Activated T-cell treated with anti-CD3 and anti-CD28 coated beads, Interleukin-2, amount 50 U/mL, for 24 hours (primary cell): Measurements from ENCODE around the gene PRKCH.
"Not testable (repeated sequence)": the region's sequence is repeated elsewhere in the genome, so short reads cannot be mapped to it uniquely, and the experiment has no call there.

Experiments used
- DNase-seq: peaks from one replicate; pipeline ENCODE4 v3.0.0-alpha.2; 2020
- H3K27ac Mint-ChIP-seq: 2 replicates; pipeline ENCODE4 v1.8.0; 2020; ENCODE audit warnings: mild to moderate bottlenecking, mixed read lengths
- H3K27me3 Mint-ChIP-seq: 2 replicates; pipeline ENCODE4 v1.8.0; 2020; ENCODE audit warnings: mixed read lengths
- H3K36me3 Mint-ChIP-seq: 2 replicates; pipeline ENCODE4 v1.8.0; 2020; ENCODE audit warnings: low read depth, mixed read lengths
- H3K4me1 Mint-ChIP-seq: 2 replicates; pipeline ENCODE4 v1.8.0; 2020; ENCODE audit warnings: low read depth, mixed read lengths
- H3K4me3 Mint-ChIP-seq: 2 replicates; pipeline ENCODE4 v1.8.0; 2020; ENCODE audit warnings: mild to moderate bottlenecking, moderate library complexity, mixed read lengths
- H3K9me3 Mint-ChIP-seq: 2 replicates; pipeline ENCODE4 v1.8.0; 2020; ENCODE audit warnings: mixed read lengths

Gene PRKCH

DNA sequence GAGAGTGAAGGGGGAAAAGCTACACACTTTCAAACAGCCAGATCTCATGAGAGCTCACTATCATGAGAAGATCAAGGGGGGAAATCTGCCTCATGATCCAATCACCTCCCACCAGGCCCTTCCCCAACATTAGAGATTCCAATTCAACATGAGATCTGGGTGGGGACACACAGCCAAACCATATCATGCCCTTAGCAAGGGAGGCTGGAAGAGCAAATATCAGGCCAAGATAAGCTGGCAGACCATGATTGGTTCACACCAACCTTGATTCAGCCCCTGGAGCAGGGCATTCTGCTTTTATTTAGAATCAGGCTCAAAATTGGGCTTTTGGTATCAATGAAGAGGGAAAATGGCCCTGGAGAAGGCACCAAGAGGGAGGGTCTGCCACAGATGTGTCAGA, 137.4 kb downstream of the PRKCH start:
- Mint-ChIP-seq H3K27me3 (no peaks in the 10 kb centered on the region), H3K9me3 (no peaks in the 10 kb centered on the region), H3K36me3 (peaks cover 95% of the 10 kb centered on the region), H3K4me3 (no peak overlapping the region), H3K4me1 (peaks cover 81% of the 10 kb centered on the region), H3K27ac (peak overlapping the region; percentile 82)
- no peak for DNase-seq

DNA sequence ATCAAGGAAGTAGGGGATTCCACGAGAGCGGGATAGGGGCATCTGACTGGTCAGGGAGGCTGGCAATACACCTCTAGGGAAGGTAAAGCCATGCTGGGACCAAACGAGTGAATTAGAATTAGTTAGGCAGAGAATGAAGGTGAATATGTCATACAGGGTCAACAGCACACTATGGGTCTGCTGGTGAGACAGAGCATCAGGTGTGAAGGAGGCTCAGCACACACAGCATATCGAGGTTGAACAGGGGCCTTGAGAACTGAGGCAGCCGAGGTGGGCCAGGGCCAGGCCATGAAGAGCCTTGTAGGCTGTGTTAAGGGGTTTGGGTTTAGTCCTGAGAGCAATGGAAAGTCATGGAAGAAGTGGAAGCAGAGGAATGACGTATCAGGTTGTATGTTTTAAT, 137.8 kb downstream of the PRKCH start:
- Mint-ChIP-seq H3K27me3 (no peaks in the 10 kb centered on the region), H3K4me1 (peaks cover 81% of the 10 kb centered on the region), H3K27ac (peak overlapping the region; percentile 82), H3K36me3 (peaks cover 96% of the 10 kb centered on the region), H3K9me3 (no peaks in the 10 kb centered on the region), H3K4me3 (no peak overlapping the region)
- DNase-seq: no peak

DNA sequence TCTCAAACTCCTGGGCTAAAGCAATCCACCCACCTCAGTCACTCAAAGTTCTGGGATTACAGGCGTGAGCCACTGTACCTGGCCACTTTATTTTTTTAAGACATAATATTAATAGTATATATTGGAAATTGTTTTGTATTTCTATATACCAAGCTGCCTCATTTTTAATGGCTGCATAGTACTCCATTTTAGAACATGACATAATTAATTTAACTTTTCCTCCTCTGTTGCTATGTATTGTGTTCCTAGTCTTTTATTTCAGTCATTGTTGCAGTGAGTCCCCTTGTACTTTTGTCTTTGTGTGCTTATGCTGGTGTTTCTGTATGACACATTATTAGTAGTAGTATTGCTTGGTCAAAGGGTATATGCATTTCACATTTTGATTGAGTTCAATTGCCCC, 138.7 kb downstream of the PRKCH start:
- no peaks in the 10 kb centered on the region for H3K27me3 Mint-ChIP-seq
- peaks cover 97% of the 10 kb centered on the region for H3K36me3 Mint-ChIP-seq
- DNase-seq: no peak
- H3K4me3 Mint-ChIP-seq: no peak overlapping the region
- H3K4me1 Mint-ChIP-seq: peaks cover 77% of the 10 kb centered on the region
- H3K9me3 Mint-ChIP-seq: peaks cover 3% of the 10 kb centered on the region
- H3K27ac Mint-ChIP-seq: peak overlapping the region; percentile 95

DNA sequence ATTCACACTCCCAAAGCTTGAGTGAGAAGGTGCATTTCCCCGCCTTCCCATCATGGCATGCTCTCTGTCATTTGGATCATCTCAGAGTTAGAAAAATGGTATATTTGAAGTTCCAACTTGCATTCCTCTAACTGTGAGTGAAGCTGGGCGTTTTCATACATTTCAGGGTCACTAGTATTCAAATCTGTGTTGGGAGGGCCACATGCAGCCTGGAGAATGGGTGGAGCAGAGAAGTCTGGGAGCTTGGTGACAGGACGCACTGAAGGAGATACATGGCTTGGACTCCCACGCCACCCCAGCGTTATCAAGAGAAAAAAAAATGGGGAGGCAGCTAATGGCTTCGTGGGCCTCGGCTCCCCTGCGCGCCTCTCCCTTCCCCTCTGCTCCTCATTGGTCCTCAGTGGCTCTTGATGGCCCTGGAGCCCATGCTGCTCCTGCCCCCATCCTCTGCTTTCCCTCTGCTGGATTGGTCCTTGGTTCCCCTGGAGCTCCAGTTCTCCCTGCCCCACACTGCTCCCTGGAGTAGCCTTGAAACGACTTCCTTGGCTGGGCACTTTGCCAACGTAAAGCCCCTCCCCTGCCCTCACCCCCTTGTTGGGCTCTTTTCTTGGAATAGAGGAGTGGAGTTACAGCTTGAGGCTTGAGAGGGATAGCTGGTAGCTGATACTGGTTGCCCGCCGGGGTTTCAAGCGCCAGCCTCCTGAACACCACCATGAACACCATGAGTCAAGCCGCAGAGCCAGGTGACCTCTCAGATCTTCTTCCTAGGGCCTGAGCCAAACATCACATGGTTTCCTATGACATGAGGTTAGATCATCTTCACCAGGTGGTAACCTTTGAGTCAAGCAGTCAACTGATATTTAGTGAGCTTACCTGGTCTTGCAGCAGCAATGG, 139.6 kb downstream of the PRKCH start:
- Mint-ChIP-seq H3K27me3 (no peaks in the 10 kb centered on the region), H3K9me3 (peaks cover 3% of the 10 kb centered on the region), H3K4me1 (peaks cover 77% of the 10 kb centered on the region), H3K4me3 (peak overlapping the region; percentile 12), H3K36me3 (peaks cover 96% of the 10 kb centered on the region), H3K27ac (peak overlapping the region; percentile 95)
- no peak for DNase-seq

DNA sequence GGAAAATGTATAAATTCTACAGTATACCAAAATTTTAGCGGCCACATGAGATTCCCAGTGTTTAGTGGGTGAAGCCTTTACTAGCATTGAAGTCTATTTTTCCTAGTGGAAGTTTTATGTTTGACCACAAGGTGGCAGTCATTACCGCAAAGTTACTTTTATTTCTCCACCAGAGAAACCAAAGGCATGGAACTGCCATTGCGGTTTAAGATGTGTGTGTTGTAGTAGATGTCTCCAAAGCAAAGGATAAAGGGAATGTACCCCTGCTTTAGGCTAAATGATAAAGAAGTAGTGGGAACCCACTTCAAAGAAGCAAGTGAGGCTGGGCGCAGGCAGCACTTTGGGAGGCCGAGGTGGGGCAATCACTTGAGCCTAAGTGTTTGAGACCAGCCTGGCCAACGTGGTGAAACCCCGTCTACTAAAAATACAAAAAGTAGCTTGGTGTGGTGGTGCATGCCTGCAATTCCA, 140.5 kb downstream of the PRKCH start:
- H3K4me1 Mint-ChIP-seq: peaks cover 76% of the 10 kb centered on the region
- no peak for DNase-seq

DNA sequence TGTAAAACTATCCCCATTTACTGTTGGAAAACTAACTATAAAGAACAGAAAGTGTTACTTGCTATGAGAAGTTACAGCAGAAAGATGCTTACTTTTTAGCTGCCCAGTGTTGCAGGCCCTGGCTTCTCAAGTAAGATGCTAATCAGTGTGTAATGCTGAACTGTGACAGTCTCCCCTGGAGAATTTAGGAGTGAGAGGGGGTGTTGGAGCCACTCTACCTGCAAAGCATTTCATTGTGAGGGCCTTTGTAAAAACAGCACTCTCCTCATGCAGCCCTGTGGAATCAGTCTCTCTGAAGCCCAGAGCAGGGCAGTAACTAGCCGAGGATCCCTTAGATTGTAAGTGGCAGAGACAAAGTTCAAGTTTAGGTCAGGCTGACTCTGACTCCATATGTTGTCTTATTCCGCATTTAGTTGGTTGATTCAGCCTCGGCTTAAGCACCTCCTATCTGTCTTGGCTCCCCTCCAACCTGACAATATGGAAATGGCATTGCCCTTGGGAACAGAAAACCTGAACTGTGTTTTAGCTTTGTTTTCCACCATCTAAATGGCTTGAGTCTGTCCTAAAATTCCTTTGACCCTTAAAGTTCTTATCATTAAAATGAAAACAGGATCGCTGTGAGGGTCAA, 141.3 kb downstream of the PRKCH start:
- Mint-ChIP-seq H3K27ac (peak overlapping the region; percentile 95), H3K27me3 (no peaks in the 10 kb centered on the region), H3K4me1 (peaks cover 74% of the 10 kb centered on the region), H3K36me3 (peaks cover 94% of the 10 kb centered on the region), H3K9me3 (peaks cover 3% of the 10 kb centered on the region), H3K4me3 (no peak overlapping the region)
- no peak for DNase-seq

More for the DNA sequence above, 140.5 kb downstream of the PRKCH start:
- H3K9me3 Mint-ChIP-seq: peaks cover 3% of the 10 kb centered on the region
- H3K27ac Mint-ChIP-seq: peak overlapping the region; percentile 95
- no peaks in the 10 kb centered on the region for H3K27me3 Mint-ChIP-seq
- peaks cover 94% of the 10 kb centered on the region for H3K36me3 Mint-ChIP-seq
- H3K4me3 Mint-ChIP-seq: no peak overlapping the region

DNA sequence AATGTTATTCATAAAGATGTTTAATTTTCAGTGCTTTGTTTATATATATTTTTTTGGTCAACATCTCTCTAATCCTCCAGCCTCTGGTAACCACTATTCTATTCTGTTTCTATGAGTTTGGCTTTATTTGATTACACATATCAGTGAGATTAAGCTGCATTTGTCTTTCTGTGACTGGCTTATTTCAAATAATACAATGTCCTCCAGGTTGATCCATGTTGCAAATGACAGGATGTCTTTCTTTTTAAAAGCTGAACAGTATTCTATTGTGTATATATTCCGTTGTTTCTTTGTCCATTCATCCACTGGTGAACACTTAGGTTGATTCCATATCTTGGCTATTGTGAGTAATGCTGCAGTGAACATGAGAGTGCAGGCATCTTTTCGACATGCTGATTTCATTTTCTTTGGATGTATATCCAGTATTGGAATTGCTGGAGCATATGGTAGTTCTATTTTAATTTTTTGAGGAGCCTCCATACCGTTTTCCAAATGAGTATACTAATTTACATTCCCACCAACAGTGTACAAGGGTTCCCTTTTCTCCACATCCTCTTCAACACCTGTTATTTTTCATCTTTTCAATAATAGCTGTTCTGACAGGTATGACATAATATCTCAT, 142.4 kb downstream of the PRKCH start:
- Mint-ChIP-seq H3K9me3 (peaks cover 3% of the 10 kb centered on the region), H3K36me3 (peaks cover 93% of the 10 kb centered on the region), H3K4me3 (no peak overlapping the region), H3K4me1 (peaks cover 74% of the 10 kb centered on the region), H3K27ac (peak overlapping the region; percentile 2), H3K27me3 (no peaks in the 10 kb centered on the region)
- DNase-seq: no peak

DNA sequence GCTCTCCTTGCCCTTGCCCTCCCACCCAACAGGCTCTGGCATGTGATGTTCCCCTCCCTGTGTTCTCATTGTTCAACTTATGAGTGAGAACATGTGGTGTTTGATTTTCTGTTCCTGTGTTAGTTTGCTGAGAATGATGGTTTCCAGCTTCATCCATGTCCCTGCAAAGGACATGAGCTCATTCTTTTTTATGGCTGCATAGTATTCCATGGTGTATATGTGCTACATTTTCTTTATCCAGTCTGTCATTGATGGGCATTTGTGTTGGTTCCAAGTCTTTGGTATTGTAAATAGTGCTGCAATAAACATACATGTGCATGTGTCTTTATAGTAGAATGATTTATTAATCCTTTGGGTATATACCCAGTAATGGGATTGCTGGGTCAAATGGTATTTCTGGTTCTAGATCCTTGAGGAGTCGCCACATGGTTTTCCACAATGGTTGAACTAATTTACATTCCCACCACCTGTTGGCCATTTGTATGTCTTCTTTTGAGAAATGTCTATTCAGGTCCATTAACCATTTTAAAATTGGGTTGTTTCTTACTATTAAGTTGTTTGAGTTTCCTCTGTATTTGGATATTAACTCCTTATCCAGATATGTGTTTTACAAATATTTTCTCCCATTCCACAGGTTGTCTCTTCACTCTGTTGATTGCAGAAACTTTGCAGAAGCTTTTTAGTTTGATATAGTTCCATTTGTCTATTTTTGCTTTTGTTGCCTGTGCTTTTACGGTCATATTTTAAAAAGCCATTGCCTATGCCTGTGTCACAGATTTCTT, 143.4 kb downstream of the PRKCH start:
- DNase-seq, H3K9me3 Mint-ChIP-seq, H3K27me3 Mint-ChIP-seq, H3K4me3 Mint-ChIP-seq: not testable (repeated sequence)
- peaks cover 82% of the 10 kb centered on the region for H3K4me1 Mint-ChIP-seq
- peaks cover 93% of the 10 kb centered on the region for H3K36me3 Mint-ChIP-seq
- H3K27ac Mint-ChIP-seq: peak overlapping the region; percentile 72

DNA sequence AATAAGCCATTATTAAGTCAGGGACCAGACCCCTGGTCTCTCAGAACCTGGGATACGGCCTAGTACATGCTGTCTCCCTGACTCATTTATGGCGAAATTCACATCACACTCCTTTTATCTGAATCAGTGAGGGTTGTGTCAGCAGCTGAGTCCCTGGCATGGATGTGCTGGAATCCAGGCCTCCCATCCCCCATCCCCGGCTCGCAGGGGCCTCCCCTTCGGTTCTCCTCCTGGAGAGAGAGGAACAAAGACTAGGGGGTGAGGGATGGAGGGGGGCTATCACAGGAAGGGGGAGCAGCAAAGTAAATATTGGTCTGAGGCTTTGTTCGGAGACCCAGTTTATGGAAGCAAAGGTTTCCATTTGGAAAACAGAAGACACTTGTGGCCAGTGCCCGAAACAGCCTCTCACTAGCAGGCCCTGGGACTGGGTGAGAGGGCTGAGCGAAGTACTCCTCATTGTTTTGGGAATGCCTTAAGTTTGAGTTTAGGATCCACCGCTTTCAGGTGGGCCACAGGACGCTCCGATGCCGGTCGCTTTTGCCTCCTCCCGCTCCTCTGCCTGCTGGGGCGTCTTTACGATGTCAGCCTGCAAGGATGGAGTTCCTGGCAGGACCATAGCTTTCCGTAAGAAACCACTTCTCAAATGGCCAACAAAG, 145.0 kb downstream of the PRKCH start:
- Mint-ChIP-seq H3K27me3 (no peaks in the 10 kb centered on the region), H3K9me3 (peaks cover 3% of the 10 kb centered on the region), H3K4me3 (no peak overlapping the region), H3K4me1 (peaks cover 85% of the 10 kb centered on the region), H3K27ac (peak overlapping the region; percentile 35), H3K36me3 (peaks cover 91% of the 10 kb centered on the region)
- no peak for DNase-seq

DNA sequence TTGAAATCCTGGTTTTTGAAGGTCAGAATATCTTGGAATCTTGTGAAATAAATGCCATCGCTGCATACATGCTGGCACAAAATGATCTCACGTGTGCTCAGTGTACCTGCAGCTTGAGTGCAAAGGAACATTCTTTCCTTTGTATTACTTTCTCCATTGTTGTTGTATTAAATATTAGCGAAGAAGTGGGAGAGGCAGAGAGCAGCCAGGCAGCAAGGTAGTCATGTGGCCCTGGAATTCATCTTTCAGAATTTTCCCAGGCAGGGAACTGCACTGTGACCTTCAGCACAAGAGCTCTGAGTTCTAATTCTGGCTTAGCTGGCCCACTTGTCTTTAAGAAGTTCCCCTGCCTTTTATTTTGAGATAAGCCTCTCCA, 145.5 kb downstream of the PRKCH start:
- H3K4me3 Mint-ChIP-seq: no peak overlapping the region

DNA sequence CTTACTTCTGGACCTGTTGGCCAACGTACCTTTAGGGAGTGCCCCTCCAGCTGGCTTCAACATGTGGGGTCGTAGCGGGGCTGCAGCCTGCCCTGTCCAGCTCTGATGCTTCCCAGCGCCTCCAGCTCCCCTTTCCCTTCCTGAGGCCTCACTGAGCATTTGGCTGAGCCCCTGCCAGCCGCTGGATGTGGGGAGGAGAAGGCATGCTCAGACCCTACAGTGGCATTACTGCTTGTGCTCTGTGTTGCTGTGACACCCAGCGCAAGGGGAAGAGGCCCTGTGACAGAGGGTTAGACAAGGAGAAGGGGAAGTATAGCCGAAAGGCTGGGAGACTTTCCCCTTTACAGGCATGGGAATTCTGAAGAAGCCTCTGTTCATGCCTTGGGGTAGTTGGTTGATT, 145.9 kb downstream of the PRKCH start:
- H3K27ac Mint-ChIP-seq: peak overlapping the region; percentile 35
- H3K4me3 Mint-ChIP-seq: no peak overlapping the region
- no peak for DNase-seq
- peaks cover 85% of the 10 kb centered on the region for H3K4me1 Mint-ChIP-seq
- no peaks in the 10 kb centered on the region for H3K27me3 Mint-ChIP-seq
- peaks cover 86% of the 10 kb centered on the region for H3K36me3 Mint-ChIP-seq
- H3K9me3 Mint-ChIP-seq: peaks cover 3% of the 10 kb centered on the region

More for the DNA sequence above, 145.5 kb downstream of the PRKCH start:
- Mint-ChIP-seq H3K27ac (peak overlapping the region; percentile 35), H3K4me1 (peaks cover 85% of the 10 kb centered on the region), H3K27me3 (no peaks in the 10 kb centered on the region), H3K36me3 (peaks cover 89% of the 10 kb centered on the region), H3K9me3 (peaks cover 3% of the 10 kb centered on the region)
- no peak for DNase-seq

DNA sequence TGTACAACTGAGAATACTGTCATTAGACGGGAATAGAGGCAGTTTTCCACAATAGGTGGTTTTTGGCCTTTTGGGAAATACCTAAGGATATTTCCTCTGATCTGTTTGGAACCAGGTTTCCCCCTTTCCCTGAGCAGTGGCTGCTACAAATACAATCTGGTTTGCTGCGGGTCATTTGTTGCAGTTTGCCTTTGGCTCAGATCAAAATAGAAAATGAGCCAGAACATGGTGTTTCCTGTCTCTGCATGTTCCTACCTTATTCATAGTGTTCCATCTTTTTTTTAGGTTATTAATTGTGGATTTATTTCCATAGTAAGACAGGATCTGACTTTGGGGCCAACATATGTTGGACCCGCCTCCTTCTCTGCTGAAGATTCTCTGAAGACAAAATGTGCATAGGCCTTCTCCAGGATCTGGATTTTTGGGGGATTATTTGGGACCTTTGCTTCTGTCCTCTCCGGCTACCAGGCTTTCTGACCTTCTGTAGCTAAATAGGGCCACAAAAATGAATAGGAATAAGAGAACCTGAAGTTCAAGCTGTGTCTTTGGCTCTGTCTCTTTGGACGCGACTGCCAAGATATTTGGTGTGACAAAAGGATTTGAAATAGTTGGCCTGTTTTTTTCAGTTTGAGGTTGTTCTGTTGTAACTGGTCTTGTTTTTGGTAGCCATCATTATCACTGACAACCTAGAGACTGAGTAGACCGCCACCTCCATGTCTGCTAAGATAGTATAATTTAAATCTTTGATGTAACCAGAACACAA, 146.9 kb downstream of the PRKCH start:
- peaks cover 78% of the 10 kb centered on the region for H3K36me3 Mint-ChIP-seq

DNA sequence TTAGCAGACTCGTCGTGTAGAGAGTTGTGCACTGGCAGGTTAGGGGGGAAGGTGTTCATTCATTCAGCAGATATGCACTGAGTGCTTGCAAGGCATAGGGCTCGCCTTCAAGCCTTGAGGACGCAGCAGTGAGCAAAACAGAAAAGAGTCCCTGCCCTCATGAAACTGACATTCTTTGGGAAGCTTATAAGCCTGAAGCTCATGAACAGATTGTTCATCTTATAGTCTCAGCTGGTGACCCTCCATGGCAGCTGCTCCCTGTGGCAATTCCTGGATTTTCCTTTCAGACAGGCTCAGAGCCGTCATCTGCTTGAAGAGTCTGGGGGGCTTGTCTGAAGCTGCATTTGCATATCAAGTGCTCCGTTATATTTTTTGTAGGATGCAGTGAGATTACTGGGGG, 148.4 kb downstream of the PRKCH start:
- Mint-ChIP-seq H3K4me3 (peak overlapping the region; percentile 31), H3K4me1 (peaks cover 91% of the 10 kb centered on the region), H3K27me3 (no peaks in the 10 kb centered on the region), H3K27ac (peak overlapping the region; percentile 97), H3K9me3 (peaks cover 3% of the 10 kb centered on the region), H3K36me3 (peaks cover 74% of the 10 kb centered on the region)
- no peak for DNase-seq

More for the DNA sequence above, 146.9 kb downstream of the PRKCH start:
- Mint-ChIP-seq H3K9me3 (peaks cover 4% of the 10 kb centered on the region), H3K4me1 (peaks cover 87% of the 10 kb centered on the region), H3K27ac (peak overlapping the region; percentile 97), H3K27me3 (no peaks in the 10 kb centered on the region), H3K4me3 (no peak overlapping the region)
- no peak for DNase-seq
